ENCODE results near the gene DDX54.
"Not testable (repeated sequence)": the region's sequence is repeated elsewhere in the genome, so short reads cannot be mapped to it uniquely, and the experiment has no call there.

Gene DDX54

GRCh38 chr12:113128802-113129663 is 56.2 kb downstream of the DDX54 start:
- Histone ChIP-seq H3K4me3 (ENCODE audit: low read length) (no peak overlapping the region), H3K9me3 (ENCODE audit: insufficient read depth, low read depth, low read length) (no peaks in the 10 kb centered on the region), H3K27ac (ENCODE audit: low read depth, low read length) (no peak overlapping the region), H3K36me3 (ENCODE audit: insufficient read depth, low read length) (no peaks in the 10 kb centered on the region), H3K27me3 (ENCODE audit: insufficient read depth, low read length) (peaks cover under 1% of the 10 kb centered on the region; the same call in 1 of the 2 replicates), H3K9ac (ENCODE audit: low read depth, low read length) (no peak overlapping the region), H3K4me1 (ENCODE audit: insufficient read depth, low read length) (no peaks in the 10 kb centered on the region)
- 65% methylated on average over 9 of the region's 9 CpGs for WGBS

- H3K4me1 ChIP-seq (ENCODE audit: insufficient read depth, low read length): no peaks in the 10 kb centered on the region
- H3K4me3 ChIP-seq (ENCODE audit: low read length): no peak overlapping the region
- no peak overlapping the region for H3K27ac ChIP-seq (ENCODE audit: low read depth, low read length)
- WGBS: 54% methylated on average over 15 of the region's 15 CpGs
- peaks cover 4% of the 10 kb centered on the region; the same call in 1 of the 2 replicates for H3K9me3 ChIP-seq (ENCODE audit: insufficient read depth, low read depth, low read length)
- H3K9ac ChIP-seq (ENCODE audit: low read depth, low read length): no peak overlapping the region
- H3K36me3 ChIP-seq (ENCODE audit: insufficient read depth, low read length): no peaks in the 10 kb centered on the region
- H3K27me3 ChIP-seq (ENCODE audit: insufficient read depth, low read length): no peaks in the 10 kb centered on the region
These were observed 57.5 kb downstream of the DDX54 start for GRCh38 chr12:113127791-113128199.

GRCh38 chr12:113120670-113121370 is 64.5 kb downstream of the DDX54 start:
- H3K27me3 ChIP-seq (ENCODE audit: insufficient read depth, low read length): no peaks in the 10 kb centered on the region
- H3K4me3 ChIP-seq (ENCODE audit: low read length): no peak overlapping the region
- H3K4me1 ChIP-seq (ENCODE audit: insufficient read depth, low read length): no peaks in the 10 kb centered on the region
- no peak overlapping the region for H3K9ac ChIP-seq (ENCODE audit: low read depth, low read length)
- H3K36me3 ChIP-seq (ENCODE audit: insufficient read depth, low read length): no peaks in the 10 kb centered on the region
- no peak overlapping the region for H3K27ac ChIP-seq (ENCODE audit: low read depth, low read length)
- WGBS: 81% methylated on average over 3 of the region's 3 CpGs
- H3K9me3 ChIP-seq (ENCODE audit: insufficient read depth, low read depth, low read length): peaks cover 5% of the 10 kb centered on the region; the same call in 1 of the 2 replicates

- Histone ChIP-seq H3K4me1 (ENCODE audit: insufficient read depth, low read length) (no peaks in the 10 kb centered on the region), H3K9me3 (ENCODE audit: insufficient read depth, low read depth, low read length) (peaks cover 5% of the 10 kb centered on the region; the same call in 1 of the 2 replicates), H3K27me3 (ENCODE audit: insufficient read depth, low read length) (no peaks in the 10 kb centered on the region), H3K4me3 (ENCODE audit: low read length) (no peak overlapping the region), H3K27ac (ENCODE audit: low read depth, low read length) (no peak overlapping the region), H3K9ac (ENCODE audit: low read depth, low read length) (no peak overlapping the region), H3K36me3 (ENCODE audit: insufficient read depth, low read length) (no peaks in the 10 kb centered on the region)
- 56% methylated on average over 4 of the region's 4 CpGs for WGBS
These were observed 65.2 kb downstream of the DDX54 start for GRCh38 chr12:113119980-113120669.

- WGBS: 100% methylated on average over 1 of the region's 1 CpG
- Histone ChIP-seq H3K9me3 (ENCODE audit: insufficient read depth, low read depth, low read length) (peaks cover 4% of the 10 kb centered on the region; the same call in 1 of the 2 replicates), H3K36me3 (ENCODE audit: insufficient read depth, low read length) (no peaks in the 10 kb centered on the region), H3K27ac (ENCODE audit: low read depth, low read length) (no peak overlapping the region), H3K4me1 (ENCODE audit: insufficient read depth, low read length) (no peaks in the 10 kb centered on the region), H3K9ac (ENCODE audit: low read depth, low read length) (no peak overlapping the region), H3K27me3 (ENCODE audit: insufficient read depth, low read length) (no peaks in the 10 kb centered on the region), H3K4me3 (ENCODE audit: low read length) (no peak overlapping the region)
These were observed 67.1 kb downstream of the DDX54 start for GRCh38 chr12:113118142-113118541.

GRCh38 chr12:113117684-113118083 is 67.6 kb downstream of the DDX54 start:
- not testable (repeated sequence) for H3K27me3 ChIP-seq (ENCODE audit: insufficient read depth, low read length); H3K9ac ChIP-seq (ENCODE audit: low read depth, low read length); H3K4me1 ChIP-seq (ENCODE audit: insufficient read depth, low read length); H3K9me3 ChIP-seq (ENCODE audit: insufficient read depth, low read depth, low read length); H3K4me3 ChIP-seq (ENCODE audit: low read length); H3K36me3 ChIP-seq (ENCODE audit: insufficient read depth, low read length); H3K27ac ChIP-seq (ENCODE audit: low read depth, low read length)
- WGBS: 91% methylated on average over 7 of the region's 8 CpGs

GRCh38 chr12:113116875-113117274 is 68.4 kb downstream of the DDX54 start:
- 90% methylated on average over 4 of the region's 6 CpGs for WGBS
- no peaks in the 10 kb centered on the region for H3K4me1 ChIP-seq (ENCODE audit: insufficient read depth, low read length)
- no peak overlapping the region for H3K27ac ChIP-seq (ENCODE audit: low read depth, low read length)
- H3K36me3 ChIP-seq (ENCODE audit: insufficient read depth, low read length): no peaks in the 10 kb centered on the region
- no peaks in the 10 kb centered on the region for H3K27me3 ChIP-seq (ENCODE audit: insufficient read depth, low read length)
- no peak overlapping the region for H3K9ac ChIP-seq (ENCODE audit: low read depth, low read length)
- H3K9me3 ChIP-seq (ENCODE audit: insufficient read depth, low read depth, low read length): no peaks in the 10 kb centered on the region
- H3K4me3 ChIP-seq (ENCODE audit: low read length): no peak overlapping the region

GRCh38 chr12:113115455-113116126 is 69.7 kb downstream of the DDX54 start:
- Histone ChIP-seq H3K4me1 (ENCODE audit: insufficient read depth, low read length) (no peaks in the 10 kb centered on the region), H3K27ac (ENCODE audit: low read depth, low read length) (no peak overlapping the region), H3K27me3 (ENCODE audit: insufficient read depth, low read length) (no peaks in the 10 kb centered on the region), H3K36me3 (ENCODE audit: insufficient read depth, low read length) (no peaks in the 10 kb centered on the region), H3K9ac (ENCODE audit: low read depth, low read length) (no peak overlapping the region), H3K9me3 (ENCODE audit: insufficient read depth, low read depth, low read length) (no peaks in the 10 kb centered on the region), H3K4me3 (ENCODE audit: low read length) (no peak overlapping the region)
- 85% methylated on average over 22 of the region's 22 CpGs for WGBS

- Histone ChIP-seq H3K27me3 (ENCODE audit: insufficient read depth, low read length) (no peaks in the 10 kb centered on the region), H3K36me3 (ENCODE audit: insufficient read depth, low read length) (no peaks in the 10 kb centered on the region), H3K4me1 (ENCODE audit: insufficient read depth, low read length) (no peaks in the 10 kb centered on the region), H3K9me3 (ENCODE audit: insufficient read depth, low read depth, low read length) (no peaks in the 10 kb centered on the region), H3K4me3 (ENCODE audit: low read length) (no peak overlapping the region), H3K9ac (ENCODE audit: low read depth, low read length) (no peak overlapping the region), H3K27ac (ENCODE audit: low read depth, low read length) (no peak overlapping the region)
- 89% methylated on average over 19 of the region's 19 CpGs for WGBS
These were observed 70.7 kb downstream of the DDX54 start for GRCh38 chr12:113114447-113115178.

GRCh38 chr12:113113397-113113796 is 71.9 kb downstream of the DDX54 start:
- H3K27ac ChIP-seq (ENCODE audit: low read depth, low read length): no peak overlapping the region
- H3K9ac ChIP-seq (ENCODE audit: low read depth, low read length): no peak overlapping the region
- no peaks in the 10 kb centered on the region for H3K9me3 ChIP-seq (ENCODE audit: insufficient read depth, low read depth, low read length)
- H3K4me3 ChIP-seq (ENCODE audit: low read length): no peak overlapping the region
- H3K4me1 ChIP-seq (ENCODE audit: insufficient read depth, low read length): no peaks in the 10 kb centered on the region
- H3K27me3 ChIP-seq (ENCODE audit: insufficient read depth, low read length): no peaks in the 10 kb centered on the region
- no peaks in the 10 kb centered on the region for H3K36me3 ChIP-seq (ENCODE audit: insufficient read depth, low read length)
- 96% methylated on average over 2 of the region's 2 CpGs for WGBS
